Ascending aorta (tissue), 2 donors: ENCODE results near the gene ABCA12. TPM values are rescaled to one million over a fixed set of nuclear protein-coding genes. Genes with fewer than 3 reads are reported as not detected.

Experiments
- DNase-seq, 2 donors: peaks; one replicate each; pipeline ENCODE4 v3.0.0-alpha.2; 2019; ENCODE audit warnings: low spot score in 2 of 2
- H3K27ac ChIP-seq, 2 donors: fragments of 200-600 bp; sonication (generic); one replicate each; pipeline ENCODE4 v1.5.1; 2016 to 2017; ENCODE audit warnings: mild to moderate bottlenecking in 1 of 2
- H3K27me3 ChIP-seq: fragments of 200-600 bp; sonication (generic); one replicate; pipeline ENCODE4 v1.5.1; 2017
- H3K36me3 ChIP-seq, 2 donors: fragments of 200-600 bp; sonication (generic); one replicate each; pipeline ENCODE4 v1.5.1; 2016
- H3K4me1 ChIP-seq, 2 donors: fragments of 200-600 bp; sonication (generic); one replicate each; pipeline ENCODE4 v1.5.1; 2016 to 2017; ENCODE audit warnings: mild to moderate bottlenecking in 1 of 2
- H3K4me3 ChIP-seq, 2 donors: fragments of 200-600 bp; sonication (generic); one replicate each; pipeline ENCODE4 v1.5.1; 2016 to 2017; ENCODE audit warnings: mild to moderate bottlenecking in 1 of 2
- H3K9me3 ChIP-seq, 2 donors: fragments of 200-600 bp; sonication (generic); one replicate each; pipeline ENCODE4 v1.5.1; 2016
- intact Hi-C: fragments of 100-400 bp; cut with DNase I; formaldehyde crosslinking; loops from one replicate; pipeline ENCODE4 v1.15.1; 2023
- total RNA-seq: library from RNA; depleted of rRNA; stranded (reverse); fragments of >200 nt; gene quantifications from one replicate; pipeline ENCODE4 v1.1.0, GENCODE V29; 2016
- TF ChIP-seq, protein P1 (sequence below), 3 experiments: fragments of 200-600 bp in 2 of 3; fragments of 450-650 bp in 1 of 3; sonication (generic) in 2 of 3; IDR thresholded peaks; one replicate each; pipeline ENCODE4 v1.5.1; 2016 to 2019; ENCODE audit warnings: antibody characterized with exemption in 3 of 3, mild to moderate bottlenecking in 1 of 3, moderate library complexity in 1 of 3

The ABCA12 gene
- total RNA-seq, 1 donor from 2014 or later = not detected

DNA sequence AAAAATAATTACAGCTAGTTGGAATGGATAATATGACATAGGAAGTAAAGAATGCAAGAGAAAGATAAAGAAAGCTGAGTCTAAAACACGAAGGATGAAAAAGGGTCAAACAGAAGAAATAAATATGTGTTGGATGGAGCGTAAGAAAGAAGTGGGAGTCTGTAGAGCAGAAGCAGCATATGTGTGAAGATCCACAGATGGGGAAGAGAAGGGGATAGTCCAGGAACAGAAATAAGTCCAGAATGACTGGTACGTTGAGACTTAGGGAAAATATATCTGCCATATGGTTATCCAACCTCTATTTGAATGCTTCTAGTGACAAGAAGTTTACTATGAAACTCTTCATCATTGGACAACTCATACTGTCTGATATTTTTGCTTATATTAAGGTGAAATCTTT, 18.0 kb downstream of the ABCA12 start:
- no peak for DNase-seq
- Histone ChIP-seq H3K27me3 (no peaks in the 10 kb centered on the region), H3K4me3 (no peak overlapping the region), H3K9me3 (peaks cover 0 to 5% of the 10 kb centered on the region in 2 donors), H3K36me3 (no peaks in the 10 kb centered on the region), H3K4me1 (no peaks in the 10 kb centered on the region), H3K27ac (no peak overlapping the region)
- TF ChIP-seq, protein P1, sequence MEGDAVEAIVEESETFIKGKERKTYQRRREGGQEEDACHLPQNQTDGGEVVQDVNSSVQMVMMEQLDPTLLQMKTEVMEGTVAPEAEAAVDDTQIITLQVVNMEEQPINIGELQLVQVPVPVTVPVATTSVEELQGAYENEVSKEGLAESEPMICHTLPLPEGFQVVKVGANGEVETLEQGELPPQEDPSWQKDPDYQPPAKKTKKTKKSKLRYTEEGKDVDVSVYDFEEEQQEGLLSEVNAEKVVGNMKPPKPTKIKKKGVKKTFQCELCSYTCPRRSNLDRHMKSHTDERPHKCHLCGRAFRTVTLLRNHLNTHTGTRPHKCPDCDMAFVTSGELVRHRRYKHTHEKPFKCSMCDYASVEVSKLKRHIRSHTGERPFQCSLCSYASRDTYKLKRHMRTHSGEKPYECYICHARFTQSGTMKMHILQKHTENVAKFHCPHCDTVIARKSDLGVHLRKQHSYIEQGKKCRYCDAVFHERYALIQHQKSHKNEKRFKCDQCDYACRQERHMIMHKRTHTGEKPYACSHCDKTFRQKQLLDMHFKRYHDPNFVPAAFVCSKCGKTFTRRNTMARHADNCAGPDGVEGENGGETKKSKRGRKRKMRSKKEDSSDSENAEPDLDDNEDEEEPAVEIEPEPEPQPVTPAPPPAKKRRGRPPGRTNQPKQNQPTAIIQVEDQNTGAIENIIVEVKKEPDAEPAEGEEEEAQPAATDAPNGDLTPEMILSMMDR (IDR thresholded peaks at IDR 0.05) = no peak
- intact Hi-C loops = no loop called here

DNA sequence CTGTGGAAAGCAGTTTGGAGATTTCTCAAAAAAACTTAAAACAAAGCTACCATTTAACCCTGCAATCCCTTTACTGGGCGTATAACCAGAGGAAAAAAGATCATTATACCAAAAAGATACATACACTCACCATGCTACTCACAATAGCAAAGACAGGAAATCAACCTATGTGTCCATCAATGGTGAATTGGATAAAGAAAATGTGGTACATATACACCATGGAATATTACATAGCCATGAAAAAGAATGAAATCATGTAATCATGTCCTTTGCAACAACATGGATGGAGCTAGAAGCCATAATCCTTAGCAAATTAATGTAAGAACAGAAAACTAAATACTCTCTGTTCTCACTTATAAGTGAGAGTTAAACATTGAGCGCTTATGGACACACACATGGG, 18.6 kb downstream of the ABCA12 start:
- Histone ChIP-seq H3K27me3 (no peaks in the 10 kb centered on the region), H3K9me3 (peaks cover 0 to 5% of the 10 kb centered on the region in 2 donors), H3K27ac (no peak overlapping the region), H3K4me3 (no peak overlapping the region), H3K36me3 (no peaks in the 10 kb centered on the region), H3K4me1 (no peaks in the 10 kb centered on the region)
- intact Hi-C loops = no loop called here
- no peak for DNase-seq
- TF ChIP-seq, protein P1 (IDR thresholded peaks at IDR 0.05) = no peak

DNA sequence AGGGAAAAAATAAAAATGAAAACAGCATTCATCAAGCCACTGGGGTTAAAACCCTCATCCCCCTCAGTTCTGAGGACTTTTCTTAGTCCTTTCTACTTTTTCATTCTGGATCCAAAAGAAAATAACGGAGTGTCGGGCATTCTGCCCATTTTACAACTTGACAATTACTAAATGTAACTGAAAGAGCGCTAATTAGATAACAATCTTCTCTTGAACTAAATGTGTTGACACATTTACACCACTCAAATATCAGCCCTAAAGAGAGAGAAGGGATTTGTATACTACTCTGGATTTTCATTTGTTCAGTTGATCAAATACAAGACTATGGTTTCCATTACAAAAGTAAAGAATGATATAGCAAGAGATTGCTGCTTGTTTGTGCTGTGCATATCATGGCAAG, 27.5 kb downstream of the ABCA12 start:
- H3K4me3 ChIP-seq = no peak overlapping the region
- intact Hi-C loops = no loop called here
- H3K36me3 ChIP-seq = no peaks in the 10 kb centered on the region
- H3K4me1 ChIP-seq = no peaks in the 10 kb centered on the region
- no peak overlapping the region for H3K27ac ChIP-seq
- H3K27me3 ChIP-seq = no peaks in the 10 kb centered on the region
- DNase-seq = no peak
- no peaks in the 10 kb centered on the region for H3K9me3 ChIP-seq
- TF ChIP-seq, protein P1 (IDR thresholded peaks at IDR 0.05) = no peak

DNA sequence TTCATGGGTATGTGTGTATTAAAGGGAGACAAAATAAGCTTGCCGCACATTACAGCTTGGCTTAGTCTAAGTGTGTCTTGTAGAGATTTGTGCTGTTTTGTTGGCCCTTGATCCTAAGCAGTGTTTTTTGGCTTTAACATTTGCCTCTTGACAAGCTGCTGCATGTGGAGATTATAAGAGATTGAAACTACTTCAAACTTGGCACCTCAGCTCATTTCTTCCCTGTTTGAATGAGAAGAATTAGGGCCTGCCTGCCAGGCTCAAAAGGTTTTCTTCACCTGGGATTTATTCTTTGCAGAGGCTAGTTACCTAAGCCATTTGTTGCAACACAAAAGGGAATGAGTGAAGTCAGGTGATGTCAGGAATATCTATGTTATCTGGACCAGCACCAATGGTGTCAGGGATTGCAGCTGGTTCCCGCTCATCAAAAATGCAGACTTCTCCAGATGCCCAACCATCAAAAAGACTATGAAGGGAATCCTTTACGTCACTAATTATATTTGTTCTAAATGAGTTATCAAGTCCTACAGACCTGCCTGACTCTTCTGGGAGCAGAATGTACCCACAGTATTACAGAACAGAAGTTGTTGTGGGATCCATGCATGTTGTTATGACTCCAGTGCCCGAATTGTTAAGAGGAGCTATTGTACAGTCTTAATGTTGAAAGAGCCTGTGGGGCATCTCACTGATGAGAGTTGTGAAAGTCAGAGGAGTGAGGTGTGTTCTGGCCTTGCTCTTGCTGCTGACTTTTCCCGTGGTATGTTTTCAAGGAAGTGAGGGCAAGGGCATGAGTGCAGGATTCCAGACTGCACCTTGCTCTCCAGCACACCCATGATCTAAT, 31.0 kb downstream of the ABCA12 start:
- Histone ChIP-seq H3K36me3 (no peaks in the 10 kb centered on the region), H3K27ac (no peak overlapping the region), H3K27me3 (no peaks in the 10 kb centered on the region), H3K9me3 (no peaks in the 10 kb centered on the region), H3K4me1 (no peaks in the 10 kb centered on the region), H3K4me3 (no peak overlapping the region)
- intact Hi-C loops = no loop called here
- DNase-seq = no peak
- TF ChIP-seq, protein P1 (IDR thresholded peaks at IDR 0.05) = no peak

DNA sequence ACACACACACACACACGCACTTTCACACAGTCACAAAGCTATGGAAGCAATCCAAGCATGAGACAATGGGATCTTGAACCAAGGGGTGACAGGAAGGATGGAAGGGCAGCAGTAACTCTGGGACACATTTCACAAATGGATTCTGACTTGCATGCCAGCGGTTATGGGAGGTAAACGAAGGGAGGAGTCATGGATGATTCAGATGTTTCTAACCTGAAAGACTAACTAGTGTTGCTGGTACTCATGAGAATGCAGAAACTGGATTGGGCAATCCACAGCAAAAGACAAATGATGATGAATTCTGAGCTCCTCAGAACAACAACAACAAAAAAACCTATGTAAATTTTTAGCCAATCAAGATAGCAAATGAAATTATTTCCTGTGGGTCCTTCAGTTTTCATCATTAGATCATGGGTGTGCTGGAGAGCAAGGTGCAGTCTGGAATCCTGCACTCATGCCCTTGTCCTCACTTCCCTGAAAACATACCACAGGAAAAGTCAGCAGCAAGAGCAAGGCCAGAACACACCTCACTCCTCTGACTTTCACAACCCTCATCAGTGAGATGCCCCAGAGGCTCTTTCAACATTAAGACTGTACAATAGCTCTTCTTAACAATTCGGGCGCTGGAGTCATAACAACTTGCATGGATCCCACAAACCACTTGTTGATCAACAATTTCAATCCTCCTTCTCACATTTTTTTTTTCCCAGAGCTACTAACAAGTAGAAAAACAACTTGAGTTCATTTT, 32.6 kb downstream of the ABCA12 start:
- no peaks in the 10 kb centered on the region for H3K27me3 ChIP-seq
- H3K9me3 ChIP-seq = no peaks in the 10 kb centered on the region
- TF ChIP-seq, protein P1 (IDR thresholded peaks at IDR 0.05) = no peak
- no peak for DNase-seq
- H3K36me3 ChIP-seq = no peaks in the 10 kb centered on the region
- no peaks in the 10 kb centered on the region for H3K4me1 ChIP-seq
- intact Hi-C loops = no loop called here
- no peak overlapping the region for H3K27ac ChIP-seq
- no peak overlapping the region for H3K4me3 ChIP-seq
